NCI-H524 (cell line): ENCODE measurements around the gene AQP6.

Experiments used
- DNase-seq, 2 experiments: peaks; one replicate each; lab custom pipeline; 2025; lab: John Stamatoyannopoulos, UW

The AQP6 gene

DNA sequence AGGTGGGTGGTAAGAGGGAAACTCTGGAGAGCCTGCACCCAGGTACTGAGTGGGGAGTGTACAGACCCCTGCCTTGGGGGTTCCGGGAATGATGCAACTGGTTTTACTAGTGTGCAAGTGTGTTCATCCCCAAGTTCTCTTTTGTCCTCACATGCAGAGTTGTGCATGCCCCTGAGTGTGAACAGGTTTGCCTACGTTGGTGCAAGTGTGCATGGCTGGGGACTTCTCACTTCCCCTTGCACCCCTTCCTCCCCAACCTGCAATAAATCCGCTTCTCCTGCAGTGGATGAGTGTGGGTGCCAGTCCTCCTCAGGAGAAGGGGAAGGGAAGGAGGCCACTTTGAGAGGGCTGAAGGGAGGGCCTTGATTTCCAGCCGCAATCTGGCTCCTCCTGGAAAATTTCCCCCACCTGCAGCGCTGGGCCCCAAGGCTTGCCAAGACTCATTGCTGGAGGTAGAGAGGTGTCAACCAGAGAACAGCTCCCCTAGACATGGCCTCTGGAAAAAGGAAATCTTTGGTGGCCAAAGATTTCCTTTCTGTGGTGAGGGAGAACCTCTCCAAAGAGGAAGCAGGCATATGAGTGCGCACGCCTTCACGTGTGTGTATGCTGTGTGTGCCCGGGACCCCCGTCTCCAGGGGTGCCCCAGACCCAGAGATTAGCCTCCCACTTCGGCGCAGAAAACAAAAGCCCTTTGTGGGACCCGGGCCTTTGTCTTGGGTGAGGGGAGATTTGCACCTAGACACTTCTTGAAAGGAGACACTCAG lies 16.7 kb upstream of the AQP6 start:
- no peak for DNase-seq

DNA sequence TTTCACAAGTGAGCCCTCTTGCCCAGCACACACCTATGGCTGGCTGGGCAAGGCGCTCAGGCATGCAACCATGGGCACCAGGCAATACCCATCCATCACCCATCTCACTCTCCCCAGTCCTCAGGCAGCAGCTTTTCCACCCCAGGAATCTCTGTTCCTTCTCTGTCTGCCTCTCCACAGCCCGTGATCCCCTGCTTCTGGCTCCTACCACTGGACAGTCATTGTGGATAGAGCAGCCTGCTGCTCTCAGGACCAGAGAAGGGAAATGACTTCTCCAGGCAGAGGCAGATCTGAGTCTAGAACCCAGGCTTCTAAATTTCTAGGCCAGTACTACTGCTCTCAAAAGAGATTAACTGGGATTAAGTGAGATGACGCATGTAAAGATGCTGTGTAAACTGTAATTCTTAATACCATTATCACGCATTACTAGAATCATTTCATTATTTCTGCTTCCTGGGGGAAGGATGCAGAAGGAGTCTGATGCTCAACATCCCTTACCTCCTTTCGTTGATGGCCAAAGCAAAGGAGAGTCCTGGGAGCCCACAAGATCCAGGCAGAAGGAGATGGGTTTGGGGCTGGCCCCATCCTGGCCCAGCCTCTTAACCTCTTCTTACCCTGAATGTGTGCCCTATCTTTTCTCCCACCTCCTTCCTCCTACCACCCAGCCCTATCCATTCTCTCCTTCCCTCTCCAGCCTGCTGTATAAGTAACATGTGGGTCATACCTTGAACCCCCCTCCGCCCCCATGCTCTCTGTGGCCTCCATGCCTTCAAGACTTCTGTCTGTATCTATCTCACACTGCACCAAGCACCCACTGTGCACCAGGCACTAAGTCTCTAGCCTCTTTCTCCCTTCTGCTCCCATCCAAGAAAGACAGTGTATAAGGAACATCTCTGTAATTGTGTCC lies 15.8 kb upstream of the AQP6 start:
- peak in 1 of 2 experiments; percentile 45 for DNase-seq

DNA sequence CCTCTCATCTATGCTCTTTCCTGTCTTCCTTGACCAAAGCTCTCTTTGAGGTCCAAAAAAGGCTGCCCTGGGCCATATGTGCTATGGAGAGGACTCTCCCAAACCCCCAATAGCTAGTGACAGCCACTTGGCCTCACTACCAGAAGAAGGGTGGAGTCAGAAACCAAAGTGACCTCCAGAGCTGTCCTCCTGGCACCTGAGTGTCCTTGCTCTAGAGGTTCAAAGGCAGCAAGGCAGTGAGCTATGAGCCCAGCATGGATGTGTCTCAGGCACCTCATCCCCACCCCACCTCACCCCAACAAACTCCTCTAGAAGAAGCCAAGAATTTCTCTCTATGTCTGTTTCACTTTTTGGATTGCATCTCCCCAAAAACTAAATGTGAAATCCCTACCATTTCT lies 15.2 kb upstream of the AQP6 start:
- DNase-seq, result no peak

DNA sequence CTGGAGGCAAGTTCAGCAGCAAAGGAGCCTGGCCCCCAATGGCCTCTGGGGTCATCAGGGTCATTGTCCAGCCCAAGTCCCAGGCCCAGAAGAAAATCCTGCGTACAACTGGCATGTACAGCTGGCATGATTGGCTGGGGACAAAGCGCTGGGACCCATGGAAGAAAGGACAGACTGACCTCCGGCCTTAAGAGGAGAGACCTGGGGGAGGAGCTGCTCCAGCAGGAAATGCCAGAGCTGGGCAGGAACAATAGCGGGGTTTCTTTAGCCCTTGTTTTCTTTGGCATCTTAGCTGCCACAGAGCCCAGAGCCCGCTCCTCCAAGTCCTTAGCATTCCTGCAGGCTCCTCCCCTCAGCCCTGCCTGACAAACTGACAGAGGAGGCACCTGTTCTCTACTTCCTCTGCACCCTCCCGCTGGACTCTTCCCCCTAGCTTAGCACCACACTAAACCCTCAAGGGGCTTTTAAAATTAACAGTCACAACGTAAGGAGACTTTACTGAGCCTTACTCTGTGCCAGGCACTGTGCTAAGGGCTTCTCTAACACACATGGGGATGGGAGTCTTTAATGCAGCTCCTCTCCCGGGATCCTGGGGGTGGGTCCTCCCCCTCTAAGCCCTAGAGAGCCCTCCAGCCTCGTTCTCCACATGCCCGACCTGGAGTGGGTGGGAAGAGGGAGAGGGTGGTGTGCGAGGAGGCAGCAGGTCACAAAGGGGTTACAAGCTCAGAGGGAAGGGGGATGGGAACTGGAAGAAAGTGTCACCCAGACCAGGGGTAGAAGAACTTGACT lies 12.9 kb upstream of the AQP6 start:
- no peak for DNase-seq

DNA sequence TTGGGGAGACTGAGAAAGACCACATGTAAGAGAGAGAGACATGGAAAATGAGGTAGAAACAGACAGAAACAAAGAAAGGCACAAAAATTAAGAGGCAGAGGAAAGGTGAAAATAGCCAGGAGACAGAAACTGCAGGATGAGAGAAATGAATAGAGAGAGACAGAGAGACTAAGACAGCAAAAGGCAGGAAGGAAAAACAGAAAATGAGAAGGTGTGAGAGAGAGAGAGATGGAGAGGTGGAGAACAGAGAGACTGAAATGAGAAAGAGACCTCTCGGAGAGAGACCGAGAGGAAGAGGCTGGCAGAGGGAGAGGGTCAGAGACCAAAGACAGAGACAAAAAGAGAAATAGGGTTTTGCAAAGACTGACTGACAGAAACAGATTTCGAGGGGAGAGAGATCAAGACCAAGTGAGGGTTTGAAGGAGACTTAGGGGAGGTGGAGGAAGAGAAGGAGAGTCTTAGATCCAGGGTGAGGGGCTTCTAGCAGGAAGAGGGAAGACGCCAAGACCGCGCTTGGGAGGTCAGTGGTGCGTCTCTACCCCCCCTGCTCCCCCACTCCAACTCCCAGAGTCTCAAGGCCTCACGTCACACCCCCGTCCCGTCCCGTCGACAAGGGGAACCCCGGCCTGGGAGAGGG lies 12.2 kb upstream of the AQP6 start:
- DNase-seq, result no peak

DNA sequence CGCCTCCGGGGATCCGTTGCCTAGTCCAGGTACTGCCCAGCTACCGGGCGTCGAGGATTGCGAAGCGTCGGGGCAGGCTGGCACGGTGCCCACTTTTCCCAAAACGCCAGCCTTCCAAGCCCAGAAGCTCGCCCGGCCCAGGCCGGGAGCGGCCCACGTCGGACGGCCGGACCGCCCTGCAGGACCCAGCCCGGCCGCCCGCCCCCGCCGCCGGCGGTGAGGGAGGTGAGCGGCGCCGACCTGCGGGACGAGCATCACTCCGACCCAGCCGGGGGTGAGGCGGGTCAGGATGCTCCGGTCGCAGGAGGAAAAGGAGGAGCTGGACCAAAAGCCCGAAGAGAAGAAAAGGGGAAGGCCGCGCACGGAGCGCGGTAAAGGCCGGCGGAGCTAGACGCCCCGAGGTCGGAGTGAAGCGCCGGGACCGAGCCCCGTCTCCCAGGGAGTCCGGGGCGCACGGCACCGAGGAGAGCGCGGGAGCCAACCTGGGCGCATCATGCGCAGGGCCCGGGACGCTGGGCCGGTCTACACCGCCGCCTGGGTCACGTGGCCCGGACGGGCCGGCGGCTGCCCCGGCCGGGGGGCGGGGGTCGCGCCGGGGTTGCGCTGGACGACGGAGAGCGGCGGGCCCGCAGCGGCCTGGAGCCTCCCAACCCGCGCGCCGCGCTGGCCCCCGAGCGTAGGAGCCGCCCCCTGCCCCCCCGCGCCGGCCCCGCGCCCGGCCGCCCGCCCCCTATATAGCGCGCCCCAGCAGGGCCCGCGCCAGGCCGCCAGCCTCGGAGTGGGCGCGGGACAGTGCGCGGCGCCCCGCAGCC lies 11.4 kb upstream of the AQP6 start, which contains the start of gene AQP5:
AQP5 (plus strand) TSS at position 762 of the 812 bp plus-strand sequence. CDS start 146 bp downstream, outside the sequence.
- no peak for DNase-seq

DNA sequence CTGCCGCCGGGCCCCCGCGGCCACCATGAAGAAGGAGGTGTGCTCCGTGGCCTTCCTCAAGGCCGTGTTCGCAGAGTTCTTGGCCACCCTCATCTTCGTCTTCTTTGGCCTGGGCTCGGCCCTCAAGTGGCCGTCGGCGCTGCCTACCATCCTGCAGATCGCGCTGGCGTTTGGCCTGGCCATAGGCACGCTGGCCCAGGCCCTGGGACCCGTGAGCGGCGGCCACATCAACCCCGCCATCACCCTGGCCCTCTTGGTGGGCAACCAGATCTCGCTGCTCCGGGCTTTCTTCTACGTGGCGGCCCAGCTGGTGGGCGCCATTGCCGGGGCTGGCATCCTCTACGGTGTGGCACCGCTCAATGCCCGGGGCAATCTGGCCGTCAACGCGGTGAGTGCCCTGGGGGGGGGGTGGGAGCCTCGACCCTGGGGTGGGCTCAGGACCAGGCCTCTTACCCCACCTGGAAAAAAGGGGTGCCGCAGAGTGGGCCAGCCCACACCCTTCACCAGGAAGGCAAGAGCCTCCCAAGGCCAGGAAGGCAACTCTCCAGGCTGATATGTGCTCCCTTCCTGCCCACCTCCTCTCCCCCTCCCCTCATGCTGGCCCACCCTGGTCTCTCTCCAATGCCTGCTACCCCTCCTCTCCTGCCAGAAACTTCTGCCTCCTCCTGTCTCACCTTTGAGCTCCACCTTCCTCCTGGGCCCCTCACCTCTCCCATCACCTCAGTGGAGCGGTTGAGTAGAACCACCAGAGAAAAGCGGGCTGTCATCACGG lies 10.6 kb upstream of the AQP6 start:
- no peak for DNase-seq

DNA sequence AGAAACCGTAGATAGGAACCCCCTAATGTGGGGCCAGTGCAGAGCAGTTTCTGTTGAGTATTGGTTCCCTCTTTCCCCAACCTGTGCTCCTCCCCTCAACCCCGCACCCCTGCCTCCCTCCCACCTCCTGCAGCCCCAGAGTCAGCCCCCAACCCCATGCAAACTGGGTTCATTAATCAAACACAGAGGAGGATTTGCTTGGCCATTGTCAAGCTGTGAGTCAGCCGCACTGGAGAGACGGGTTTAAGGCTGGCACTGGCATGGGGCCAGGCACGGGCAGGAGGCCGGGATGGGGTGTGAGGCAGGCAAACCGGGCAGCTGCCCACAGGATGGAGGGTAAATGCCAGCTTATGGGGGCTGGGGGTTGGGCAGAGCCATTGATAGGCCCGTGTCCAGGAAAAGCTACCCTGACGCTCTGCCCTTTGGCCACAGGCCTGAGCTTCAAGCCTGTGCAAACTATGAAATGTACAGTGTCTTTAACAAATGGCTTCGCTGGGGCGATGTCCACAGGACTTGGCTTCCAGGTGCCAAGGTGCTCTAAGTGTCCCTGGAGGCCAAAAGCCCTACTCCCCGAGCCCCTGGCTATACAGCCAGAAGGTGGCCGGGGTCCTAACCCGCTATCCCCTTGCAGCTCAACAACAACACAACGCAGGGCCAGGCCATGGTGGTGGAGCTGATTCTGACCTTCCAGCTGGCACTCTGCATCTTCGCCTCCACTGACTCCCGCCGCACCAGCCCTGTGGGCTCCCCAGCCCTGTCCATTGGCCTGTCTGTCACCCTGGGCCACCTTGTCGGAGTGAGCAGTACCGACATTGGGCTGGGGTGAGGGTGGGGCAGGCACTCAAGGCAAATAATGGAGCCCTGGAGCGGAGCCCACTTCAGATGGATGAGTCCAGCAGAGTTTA lies 9.6 kb upstream of the AQP6 start:
- no peak for DNase-seq

DNA sequence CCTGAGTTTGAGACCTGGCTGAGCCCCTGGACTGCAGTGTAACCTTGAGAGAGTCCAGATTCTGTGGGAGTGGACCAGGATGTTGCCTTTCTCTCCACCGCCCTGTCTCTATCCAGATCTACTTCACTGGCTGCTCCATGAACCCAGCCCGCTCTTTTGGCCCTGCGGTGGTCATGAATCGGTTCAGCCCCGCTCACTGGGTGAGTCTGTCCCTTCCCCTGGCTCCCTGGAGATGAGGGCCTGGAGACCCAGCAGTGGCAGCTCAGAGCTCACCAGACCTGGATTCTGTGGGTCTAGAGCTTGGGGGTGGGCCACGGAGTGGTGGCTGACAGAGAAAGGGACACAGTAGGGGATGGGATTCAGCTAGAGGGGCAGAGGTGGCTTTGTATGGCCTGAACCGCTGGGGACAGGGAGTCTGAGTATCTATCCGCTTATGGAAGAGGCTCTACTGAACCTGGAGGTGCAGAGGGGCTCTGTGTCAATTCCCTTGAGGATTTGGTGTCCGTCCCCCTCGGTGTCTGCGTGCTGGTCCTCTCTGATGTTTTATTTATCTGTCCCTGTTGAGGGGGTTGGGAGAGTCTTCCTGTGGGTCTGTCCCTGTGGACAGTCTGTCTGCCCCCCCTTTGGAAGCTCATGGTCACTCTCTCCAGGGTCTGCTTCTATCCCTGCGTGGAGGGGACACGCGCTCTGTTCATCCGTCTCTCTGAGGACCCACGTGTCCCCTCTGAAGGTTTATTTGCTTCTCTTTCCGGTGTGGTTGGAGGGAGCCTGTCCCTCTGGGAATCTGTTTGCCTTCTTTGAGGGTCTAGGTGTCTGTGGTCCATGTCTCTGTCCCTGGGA lies 8.6 kb upstream of the AQP6 start:
- DNase-seq, result no peak

DNA sequence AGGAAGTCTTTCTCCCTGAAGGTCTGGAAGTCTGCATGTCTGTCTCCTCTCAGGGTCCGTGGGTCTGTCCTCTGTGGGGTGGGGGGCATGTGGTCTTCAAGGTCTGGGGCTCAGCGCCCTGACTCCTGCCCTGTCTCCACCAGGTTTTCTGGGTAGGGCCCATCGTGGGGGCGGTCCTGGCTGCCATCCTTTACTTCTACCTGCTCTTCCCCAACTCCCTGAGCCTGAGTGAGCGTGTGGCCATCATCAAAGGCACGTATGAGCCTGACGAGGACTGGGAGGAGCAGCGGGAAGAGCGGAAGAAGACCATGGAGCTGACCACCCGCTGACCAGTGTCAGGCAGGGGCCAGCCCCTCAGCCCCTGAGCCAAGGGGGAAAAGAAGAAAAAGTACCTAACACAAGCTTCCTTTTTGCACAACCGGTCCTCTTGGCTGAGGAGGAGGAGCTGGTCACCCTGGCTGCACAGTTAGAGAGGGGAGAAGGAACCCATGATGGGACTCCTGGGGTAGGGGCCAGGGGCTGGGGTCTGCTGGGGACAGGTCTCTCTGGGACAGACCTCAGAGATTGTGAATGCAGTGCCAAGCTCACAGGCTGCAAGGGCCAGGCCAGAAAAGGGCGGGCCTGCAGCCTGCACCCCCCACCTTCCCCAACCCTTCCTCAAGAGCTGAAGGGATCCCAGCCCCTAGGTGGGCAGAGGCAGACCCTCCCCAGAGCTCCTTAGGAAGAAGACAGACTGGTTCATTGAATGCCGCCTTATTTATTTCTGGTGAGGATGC lies 7.7 kb upstream of the AQP6 start:
- DNase-seq, result no peak

DNA sequence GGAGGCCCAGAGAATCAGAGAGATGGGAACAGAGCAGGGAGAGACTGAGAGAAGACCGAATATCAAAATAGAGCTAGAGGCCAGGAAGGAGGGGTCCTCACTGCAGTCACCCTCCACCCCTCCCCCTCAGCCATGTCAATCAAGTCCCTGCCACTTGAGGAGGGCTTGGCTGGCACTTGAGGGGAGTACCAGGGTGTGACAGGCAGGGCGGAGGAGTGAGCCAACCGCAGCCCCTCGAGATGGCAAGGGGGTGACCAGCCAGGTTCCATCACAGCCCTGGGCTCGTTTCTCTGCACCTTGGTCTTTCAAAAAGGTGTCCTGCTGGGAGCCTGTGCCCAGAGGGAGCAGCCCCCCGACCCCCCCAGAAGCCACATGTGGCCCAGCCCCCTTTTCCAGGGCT lies 6.9 kb upstream of the AQP6 start:
- no peak for DNase-seq

DNA sequence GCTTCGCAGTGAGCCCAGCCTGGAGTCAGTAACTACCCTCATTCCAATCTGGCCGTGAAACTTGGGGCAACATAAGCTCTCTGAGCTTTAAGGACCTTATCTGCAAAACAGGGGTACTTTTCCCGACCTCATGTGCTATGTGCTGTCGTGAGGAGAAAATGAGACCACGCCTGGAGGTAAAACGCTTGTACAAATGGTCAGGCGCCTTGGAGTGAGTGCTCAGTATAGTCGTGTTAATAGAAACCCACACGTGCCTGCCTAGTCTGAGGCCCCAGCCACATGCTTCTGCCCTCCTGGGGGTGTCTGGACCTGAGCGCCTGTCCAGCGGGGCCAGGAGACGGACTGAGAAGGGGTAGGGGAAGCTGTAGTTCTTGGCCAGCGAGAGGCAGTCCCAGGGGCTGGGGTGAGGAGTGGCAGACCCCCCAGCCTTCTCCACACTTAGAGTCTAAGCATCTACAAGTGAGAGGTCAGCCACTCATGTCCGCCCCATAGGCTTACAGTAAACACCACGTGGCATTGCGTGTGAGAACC lies 6.2 kb upstream of the AQP6 start:
- no peak for DNase-seq

DNA sequence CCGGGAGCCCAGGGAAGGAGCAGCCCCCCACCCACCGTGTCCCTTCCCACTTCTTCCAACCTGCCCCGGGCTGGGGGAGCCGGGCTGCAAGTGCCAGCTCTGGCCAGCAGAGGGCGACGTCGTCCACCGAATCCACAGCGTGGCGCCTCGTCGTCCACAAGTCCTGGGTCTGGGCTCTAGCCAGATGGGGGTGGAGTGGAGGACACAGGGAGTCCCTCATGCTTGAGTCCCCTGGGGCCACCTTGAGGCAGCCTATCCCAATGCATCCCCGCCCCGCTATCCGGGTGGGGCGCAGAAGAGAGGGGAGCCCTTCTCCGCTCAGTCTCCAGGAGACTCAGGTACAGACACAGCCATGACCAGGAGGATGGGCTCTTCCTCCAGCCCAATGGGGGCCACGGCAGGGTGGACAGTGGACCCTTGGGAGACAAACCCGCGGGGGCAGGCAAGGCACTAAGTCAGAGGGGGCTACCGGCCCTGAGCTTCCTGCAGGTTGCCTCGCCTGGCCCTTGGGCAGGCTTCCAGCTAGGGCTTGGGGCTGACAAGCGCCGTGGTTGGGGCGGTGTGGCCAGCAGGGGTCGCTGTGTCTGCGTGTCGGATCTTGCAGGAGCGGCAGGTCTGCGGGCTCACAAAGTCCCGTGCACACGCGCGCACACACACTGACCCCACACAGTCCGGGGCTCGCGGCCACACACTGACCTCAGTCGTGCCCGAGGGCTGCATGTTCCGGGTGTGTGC lies 5.5 kb upstream of the AQP6 start:
- DNase-seq, result peak; percentile 96 to 99

DNA sequence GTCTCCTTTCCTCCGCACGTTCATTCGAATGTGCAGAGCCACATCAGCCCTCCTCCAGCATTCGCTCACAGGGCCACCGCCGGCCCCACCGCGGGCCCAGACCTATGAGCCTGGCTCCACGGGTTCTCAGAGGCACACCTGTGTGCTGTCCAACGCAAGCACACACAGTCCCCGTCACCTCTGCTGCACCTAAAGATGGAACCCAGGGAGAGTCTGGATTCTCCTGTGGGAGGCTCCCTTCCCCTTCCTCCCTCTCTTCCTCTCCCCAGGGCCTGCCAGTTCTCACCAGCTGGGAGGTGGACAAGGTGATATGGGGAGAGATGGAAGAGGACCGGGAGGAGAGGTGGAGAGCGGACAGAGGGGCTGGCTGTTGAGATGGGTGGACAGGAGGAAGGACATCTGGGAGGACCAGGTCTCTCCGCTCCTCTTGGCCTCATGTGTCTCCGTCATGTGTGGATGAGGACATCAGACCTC lies 4.9 kb upstream of the AQP6 start:
- DNase-seq, result peak in 1 of 2 experiments; percentile 52

DNA sequence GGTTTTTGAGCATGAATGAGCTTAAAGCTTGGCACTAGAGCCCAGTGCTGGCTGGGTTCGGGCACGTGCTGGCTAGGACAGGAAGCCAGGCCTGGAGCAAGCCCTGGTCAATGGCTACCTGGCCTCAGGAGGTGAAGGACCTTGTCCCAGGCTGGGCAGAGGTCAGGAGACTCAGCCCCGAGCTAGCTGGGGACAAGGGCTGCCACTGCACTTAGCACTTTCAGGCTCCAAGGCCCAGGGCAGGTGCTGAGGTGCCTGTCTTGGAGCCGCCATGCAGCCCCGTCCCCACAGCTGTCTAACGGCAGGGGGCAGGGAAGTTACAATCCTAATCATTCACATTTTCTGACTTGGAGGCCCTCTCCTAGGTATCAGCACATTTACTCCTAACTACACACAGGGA lies 4.3 kb upstream of the AQP6 start:
- peak in 1 of 2 experiments; percentile 35 for DNase-seq

DNA sequence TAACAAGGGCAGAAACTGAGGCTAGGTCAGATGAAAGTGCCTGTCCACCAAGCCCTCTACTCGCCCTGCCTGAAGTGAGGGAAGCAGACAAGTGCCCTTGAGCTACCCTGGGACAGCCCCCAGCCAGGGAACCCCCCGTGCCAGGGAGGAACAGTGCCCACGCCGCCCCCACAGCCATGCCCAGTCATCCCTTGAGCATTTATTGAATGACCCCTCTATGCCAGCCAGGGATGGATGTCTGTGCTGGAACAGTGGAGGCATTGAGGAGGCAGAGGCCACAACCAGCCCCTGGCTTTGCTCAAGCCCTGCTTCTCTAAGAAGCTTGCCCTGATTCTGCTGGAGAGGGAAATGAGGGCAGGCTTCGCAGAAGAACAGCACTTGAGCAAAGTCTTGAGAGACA lies 3.7 kb upstream of the AQP6 start:
- DNase-seq, result no peak
